IMR-90 (cell line): ENCODE results near the gene RNF111. TPM values are rescaled to one million over a fixed set of nuclear protein-coding genes. Genes with fewer than 3 reads are reported as not detected.

ENCODE experiments used
- ATAC-seq: fragments of 200-7000 bp; cut with Tn5 transposase; 2 replicates; pipeline ENCODE4 v1.9.1; 2020; ENCODE audit warnings: low read depth, mild to moderate bottlenecking, moderate library complexity
- BruUV-seq: library from RNA; stranded (reverse); fragments of 400-500 nt; replicated peaks from 2 replicates; lab custom pipeline; 2021; lab: Mats Ljungman, UMichigan
- CTCF ChIA-PET: fragments of 300-600 bp; formaldehyde crosslinking; extraction: SDS; loops from one replicate; lab custom pipeline; 2021; ENCODE audit warnings: antibody characterized with exemption; lab: Yijun Ruan, JAX
- POLR2A ChIA-PET: fragments of 300-600 bp; sonication (Branson Sonifier 250); formaldehyde crosslinking; loops from one replicate; lab custom pipeline; 2022; ENCODE audit warnings: antibody characterized with exemption; ENCODE audit not compliant: unreplicated experiment; lab: Charles Lee
- DNase-seq: peaks from one replicate; pipeline ENCODE4 v3.0.0; 2013
- H2AFZ ChIP-seq: replicated peaks from 2 replicates; pipeline ENCODE3; 2013; ENCODE audit warnings: low read length, mild to moderate bottlenecking; ENCODE audit not compliant: poor library complexity
- H2AK5ac ChIP-seq: 2 replicates; pipeline ENCODE4 v1.6.1; 2013; ENCODE audit warnings: low read depth, low read length, inconsistent platforms
- H2AK9ac ChIP-seq: replicated peaks from 2 replicates; pipeline ENCODE3; 2013; ENCODE audit warnings: mild to moderate bottlenecking, low read depth, low read length, moderate library complexity; ENCODE audit not compliant: poor library complexity
- H2BK120ac ChIP-seq: 2 replicates; pipeline ENCODE4 v1.6.1; 2013; ENCODE audit warnings: low read depth, low read length, inconsistent platforms
- H2BK15ac ChIP-seq: 3 replicates; pipeline ENCODE4 v1.6.1; 2013; ENCODE audit warnings: low read depth, low read length, inconsistent platforms
- H2BK20ac ChIP-seq: 2 replicates; pipeline ENCODE4 v1.6.1; 2013; ENCODE audit warnings: low read depth, mild to moderate bottlenecking, inconsistent platforms, low read length, moderate library complexity
- H2BK5ac ChIP-seq: 2 replicates; pipeline ENCODE4 v1.6.1; 2013; ENCODE audit warnings: mild to moderate bottlenecking, low read depth, low read length, inconsistent platforms; ENCODE audit not compliant: poor library complexity, severe bottlenecking
- H3K14ac ChIP-seq: replicated peaks from 2 replicates; pipeline ENCODE4 v1.6.1; 2013; ENCODE audit warnings: low read depth, low read length, inconsistent platforms
- H3K18ac ChIP-seq: 2 replicates; pipeline ENCODE4 v1.6.1; 2013; ENCODE audit warnings: low read depth, low read length, control low read depth
- H3K23ac ChIP-seq: 2 replicates; pipeline ENCODE4 v1.6.1; 2013; ENCODE audit warnings: low read depth, low read length, inconsistent platforms
- H3K27ac ChIP-seq: 2 replicates; pipeline ENCODE4 v1.5.1; 2013; ENCODE audit warnings: mild to moderate bottlenecking, control low read depth, low read length; ENCODE audit not compliant: insufficient read depth
- H3K27me3 ChIP-seq: 2 replicates; pipeline ENCODE4 v1.6.1; 2013; ENCODE audit warnings: low read length; ENCODE audit not compliant: control insufficient read depth, insufficient read depth
- H3K36me3 ChIP-seq: 2 replicates; pipeline ENCODE4 v1.6.1; 2013; ENCODE audit warnings: low read length, mixed read lengths; ENCODE audit not compliant: control insufficient read depth, insufficient read depth
- H3K4ac ChIP-seq: 2 replicates; pipeline ENCODE4 v1.6.1; 2013; ENCODE audit warnings: low read depth, low read length, inconsistent platforms
- H3K4me1 ChIP-seq: 2 replicates; pipeline ENCODE4 v1.6.1; 2013; ENCODE audit warnings: low read length, mixed read lengths; ENCODE audit not compliant: control insufficient read depth, insufficient read depth
- H3K4me2 ChIP-seq: 2 replicates; pipeline ENCODE4 v1.6.1; 2013; ENCODE audit warnings: low read depth, mild to moderate bottlenecking, control low read depth, low read length, moderate library complexity
- H3K4me3 ChIP-seq: 2 replicates; pipeline ENCODE4 v1.5.1; 2013; ENCODE audit warnings: low read depth, mild to moderate bottlenecking, control low read depth, low read length, moderate library complexity; ENCODE audit not compliant: insufficient read depth
- H3K56ac ChIP-seq: 2 replicates; pipeline ENCODE4 v1.6.1; 2013; ENCODE audit warnings: low read length, inconsistent platforms; ENCODE audit not compliant: insufficient read depth; ENCODE audit errors: extremely low read depth
- H3K79me1 ChIP-seq, 2 experiments: 2 replicates each; pipeline ENCODE4 v1.6.1; 2013; ENCODE audit warnings: low read length in 2 of 2, inconsistent platforms in 1 of 2, low read depth in 1 of 2
- H3K9ac ChIP-seq: 2 replicates; pipeline ENCODE4 v1.6.1; 2013; ENCODE audit warnings: low read depth, low read length, control low read depth
- H3K9me1 ChIP-seq: 2 replicates; pipeline ENCODE4 v1.6.1; 2013; ENCODE audit warnings: low read length, inconsistent platforms; ENCODE audit not compliant: insufficient read depth
- H3K9me3 ChIP-seq: 2 replicates; pipeline ENCODE4 v1.6.1; 2013; ENCODE audit warnings: low read length; ENCODE audit not compliant: control insufficient read depth, insufficient read depth
- H4K20me1 ChIP-seq: 2 replicates; pipeline ENCODE4 v1.6.1; 2013; ENCODE audit warnings: low read length, inconsistent platforms; ENCODE audit not compliant: insufficient read depth
- H4K5ac ChIP-seq: 2 replicates; pipeline ENCODE4 v1.6.1; 2013; ENCODE audit warnings: mild to moderate bottlenecking, low read depth, low read length, control low read depth
- H4K8ac ChIP-seq, 2 experiments: 2 replicates each; pipeline ENCODE4 v1.6.1; 2013; ENCODE audit warnings: low read depth in 2 of 2, low read length in 2 of 2, control low read depth in 1 of 2, inconsistent platforms in 1 of 2
- H4K91ac ChIP-seq: 2 replicates; pipeline ENCODE4 v1.6.1; 2013; ENCODE audit warnings: low read depth, low read length, inconsistent platforms; ENCODE audit not compliant: insufficient read depth
- BHLHE40 ChIP-seq: fragments of 150-350 bp; IDR thresholded peaks from 2 replicates; pipeline ENCODE4 v1.6.1; 2016; ENCODE audit warnings: mild to moderate bottlenecking, low read depth, low read length
- CEBPB ChIP-seq: IDR thresholded peaks from 2 replicates; pipeline ENCODE4 v1.6.1; 2012; ENCODE audit warnings: low read depth, low read length, improper control_type of control experiment
- CHD1 ChIP-seq: IDR thresholded peaks from 2 replicates; pipeline ENCODE4 v1.6.1; 2012; ENCODE audit warnings: low read depth, low read length, improper control_type of control experiment
- CTCF ChIP-seq: conservative IDR thresholded peaks from 2 replicates; pipeline ENCODE4 v1.5.1; 2012; ENCODE audit warnings: mild to moderate bottlenecking, low read depth, low read length, improper control_type of control experiment
- ELK1 ChIP-seq: fragments of 150-350 bp; IDR thresholded peaks from 2 replicates; pipeline ENCODE4 v1.6.1; 2016; ENCODE audit warnings: low read depth, mild to moderate bottlenecking, low read length, moderate library complexity, borderline replicate concordance
- FOS ChIP-seq: fragments of 150-350 bp; IDR thresholded peaks from 2 replicates; pipeline ENCODE4 v1.6.1; 2016; ENCODE audit warnings: low read depth, low read length
- MAFK ChIP-seq: IDR thresholded peaks from 2 replicates; pipeline ENCODE4 v1.6.1; 2012; ENCODE audit warnings: low read depth, low read length, improper control_type of control experiment
- MAZ ChIP-seq: IDR thresholded peaks from 2 replicates; pipeline ENCODE4 v1.6.1; 2012; ENCODE audit warnings: low read depth, mild to moderate bottlenecking, low read length, improper control_type of control experiment, moderate library complexity, borderline replicate concordance
- MXI1 ChIP-seq: IDR thresholded peaks from 2 replicates; pipeline ENCODE4 v1.6.1; 2012; ENCODE audit warnings: low read depth, mild to moderate bottlenecking, low read length, moderate library complexity, borderline replicate concordance
- NFE2L2 ChIP-seq: fragments of 150-350 bp; IDR thresholded peaks from 2 replicates; pipeline ENCODE4 v1.6.1; 2016; ENCODE audit warnings: low read depth, mild to moderate bottlenecking, low read length
- POLR2A ChIP-seq: IDR thresholded peaks from 2 replicates; pipeline ENCODE4 v1.6.1; 2012; ENCODE audit warnings: mild to moderate bottlenecking, low read depth, low read length
- RAD21 ChIP-seq: IDR thresholded peaks from 2 replicates; pipeline ENCODE4 v1.6.1; 2012; ENCODE audit warnings: low read length, improper control_type of control experiment
- RCOR1 ChIP-seq: IDR thresholded peaks from 2 replicates; pipeline ENCODE4 v1.6.1; 2012; ENCODE audit warnings: mild to moderate bottlenecking, low read length, improper control_type of control experiment; ENCODE audit not compliant: insufficient replicate concordance
- RFX5 ChIP-seq: IDR thresholded peaks from 2 replicates; pipeline ENCODE4 v1.8.0; 2012; ENCODE audit warnings: low read depth, mild to moderate bottlenecking, low read length, moderate library complexity
- SMC3 ChIP-seq: fragments of 150-350 bp; IDR thresholded peaks from 2 replicates; pipeline ENCODE4 v1.6.1; 2016; ENCODE audit warnings: low read depth, mild to moderate bottlenecking, antibody characterized with exemption, low read length, moderate library complexity
- WGBS, 2 experiments: methylation state at CpG; one replicate each; pipeline versions ENCODE4 v1.1.5 to v1.1.7; 2013; ENCODE audit warnings: missing lambda C conversion rate in 2 of 2; ENCODE audit not compliant: insufficient read length in 1 of 2; ENCODE audit errors: extremely low coverage in 2 of 2; 5-methylcytosine and 5-hydroxymethylcytosine counted together
- dilution Hi-C: fragments of 300-500 bp; cut with HindIII; formaldehyde crosslinking; loops from one replicate; pipeline ENCODE4 v1.14.3; 2018; ENCODE audit warnings: low sequenced_read_pairs; ENCODE audit not compliant: unreplicated experiment
- in situ Hi-C: fragments of 300-500 bp; cut with MboI; formaldehyde crosslinking; loops from 3 replicates; pipeline ENCODE4 v1.14.3; 2019; ENCODE audit warnings: low sequenced_read_pairs, inconsistent platforms, mixed read lengths
- intact Hi-C: fragments of 100-400 bp; cut with micrococcal nuclease; formaldehyde crosslinking; loops from 2 replicates; pipeline ENCODE4 v1.10.0; 2022
- polyA plus RNA-seq, 3 experiments: library from polyadenylated mRNA; depleted of rRNA; stranded (reverse); fragments of >200 nt; gene quantifications; 2 replicates each; pipeline ENCODE4 v1.2.3, GENCODE V29; 2012; ENCODE audit warnings: low replicate concordance in 1 of 3
- total RNA-seq: library from RNA; depleted of rRNA; stranded (reverse); fragments of >200 nt; gene quantifications from 2 replicates; pipeline ENCODE4 v1.2.3, GENCODE V29; 2012

The RNF111 gene
- total and polyA plus RNA-seq, 2 of the 4 experiments (the other 2 are of a cell fraction): 13.5 to 20.1 TPM

- peaks cover 25 to 70% of the 10 kb centered on the region in 2 experiments for H3K79me1 ChIP-seq
- H2AK5ac ChIP-seq: no peak overlapping the region
- no CpG with 5 or more reads among the region's 2 CpGs for WGBS, 2 experiments
- H3K4me1 ChIP-seq: peaks cover 2% of the 10 kb centered on the region; the same call in 1 of the 2 replicates
- no peak overlapping the region for H2BK15ac ChIP-seq
- H3K14ac ChIP-seq: no peak overlapping the region
- no peak overlapping the region for H4K91ac ChIP-seq
- no peaks in the 10 kb centered on the region for H3K27me3 ChIP-seq
- H3K23ac ChIP-seq: no peak overlapping the region
- TF ChIP-seq RCOR1 (no peak), MAZ (no peak), FOS (no peak), ELK1 (no peak), RAD21 (no peak), CHD1 (no peak), CTCF (no peak), RFX5 (no peak), POLR2A (no peak), NFE2L2 (no peak), CEBPB (no peak), BHLHE40 (no peak), SMC3 (no peak), MXI1 (no peak), MAFK (no peak)
- intact Hi-C loops (loop anchor here (5.0 kb wide), 1 partner anchor 43 kb away; no protein-coding TSS in a partner anchor), in situ Hi-C loops (no loop called here), dilution Hi-C loops (no loop called here)
- H2BK5ac ChIP-seq: no peak overlapping the region
- H3K9me3 ChIP-seq: no peaks in the 10 kb centered on the region
- BruUV-seq: no TSS peak
- no peak overlapping the region for H2BK120ac ChIP-seq
- H3K56ac ChIP-seq: no peak overlapping the region
- DNase-seq (no peak), ATAC-seq (no peak)
- H3K36me3 ChIP-seq: no peaks in the 10 kb centered on the region
- no peak overlapping the region for H3K9ac ChIP-seq
- peaks cover 66% of the 10 kb centered on the region for H4K20me1 ChIP-seq
- ChIA-PET POLR2A (no interaction called here), CTCF (interaction anchor here (0.6 kb wide), 1 partner anchor 91 kb away, joined by 3 read pairs; no protein-coding TSS in a partner anchor)
- no peak overlapping the region for H2BK20ac ChIP-seq
- H3K4ac ChIP-seq: no peak overlapping the region
- peaks cover 3% of the 10 kb centered on the region; the same call in 1 of the 2 replicates for H3K9me1 ChIP-seq
- no peak overlapping the region for H3K4me2 ChIP-seq
- no peak overlapping the region for H3K27ac ChIP-seq
- no peak overlapping the region for H4K8ac ChIP-seq
- H2AFZ ChIP-seq: no peak overlapping the region
- H2AK9ac ChIP-seq: no peak overlapping the region
- no peak overlapping the region for H3K18ac ChIP-seq
- H3K4me3 ChIP-seq: no peak overlapping the region
- no peak overlapping the region for H4K5ac ChIP-seq
Observed at GRCh38 chr15:58999694-59000093, 12.2 kb downstream of the RNF111 start.
